Ascending aorta (tissue), 2 donors: ENCODE results near the gene PHAF1. TPM values are rescaled to one million over a fixed set of nuclear protein-coding genes. Genes with fewer than 3 reads are reported as not detected.
A peak's percentile ranks its signal among the peaks of the same experiment; 100 is the strongest.

ENCODE experiments used
- DNase-seq, 2 donors: peaks; one replicate each; pipeline ENCODE4 v3.0.0-alpha.2; 2019; ENCODE audit warnings: low spot score in 2 of 2
- H3K27ac ChIP-seq, 2 donors: fragments of 200-600 bp; sonication (generic); one replicate each; pipeline ENCODE4 v1.5.1; 2016 to 2017; ENCODE audit warnings: mild to moderate bottlenecking in 1 of 2
- H3K27me3 ChIP-seq: fragments of 200-600 bp; sonication (generic); one replicate; pipeline ENCODE4 v1.5.1; 2017
- H3K36me3 ChIP-seq, 2 donors: fragments of 200-600 bp; sonication (generic); one replicate each; pipeline ENCODE4 v1.5.1; 2016
- H3K4me1 ChIP-seq, 2 donors: fragments of 200-600 bp; sonication (generic); one replicate each; pipeline ENCODE4 v1.5.1; 2016 to 2017; ENCODE audit warnings: mild to moderate bottlenecking in 1 of 2
- H3K4me3 ChIP-seq, 2 donors: fragments of 200-600 bp; sonication (generic); one replicate each; pipeline ENCODE4 v1.5.1; 2016 to 2017; ENCODE audit warnings: mild to moderate bottlenecking in 1 of 2
- H3K9me3 ChIP-seq, 2 donors: fragments of 200-600 bp; sonication (generic); one replicate each; pipeline ENCODE4 v1.5.1; 2016
- intact Hi-C: fragments of 100-400 bp; cut with DNase I; formaldehyde crosslinking; loops from one replicate; pipeline ENCODE4 v1.15.1; 2023
- total RNA-seq: library from RNA; depleted of rRNA; stranded (reverse); fragments of >200 nt; gene quantifications from one replicate; pipeline ENCODE4 v1.1.0, GENCODE V29; 2016
- TF ChIP-seq, protein P1 (sequence below), 3 experiments: fragments of 200-600 bp in 2 of 3; fragments of 450-650 bp in 1 of 3; sonication (generic) in 2 of 3; IDR thresholded peaks; one replicate each; pipeline ENCODE4 v1.5.1; 2016 to 2019; ENCODE audit warnings: antibody characterized with exemption in 3 of 3, mild to moderate bottlenecking in 1 of 3, moderate library complexity in 1 of 3

PHAF1 gene
- total RNA-seq, 1 donor from 2014 or later, result 4.5 TPM

DNA sequence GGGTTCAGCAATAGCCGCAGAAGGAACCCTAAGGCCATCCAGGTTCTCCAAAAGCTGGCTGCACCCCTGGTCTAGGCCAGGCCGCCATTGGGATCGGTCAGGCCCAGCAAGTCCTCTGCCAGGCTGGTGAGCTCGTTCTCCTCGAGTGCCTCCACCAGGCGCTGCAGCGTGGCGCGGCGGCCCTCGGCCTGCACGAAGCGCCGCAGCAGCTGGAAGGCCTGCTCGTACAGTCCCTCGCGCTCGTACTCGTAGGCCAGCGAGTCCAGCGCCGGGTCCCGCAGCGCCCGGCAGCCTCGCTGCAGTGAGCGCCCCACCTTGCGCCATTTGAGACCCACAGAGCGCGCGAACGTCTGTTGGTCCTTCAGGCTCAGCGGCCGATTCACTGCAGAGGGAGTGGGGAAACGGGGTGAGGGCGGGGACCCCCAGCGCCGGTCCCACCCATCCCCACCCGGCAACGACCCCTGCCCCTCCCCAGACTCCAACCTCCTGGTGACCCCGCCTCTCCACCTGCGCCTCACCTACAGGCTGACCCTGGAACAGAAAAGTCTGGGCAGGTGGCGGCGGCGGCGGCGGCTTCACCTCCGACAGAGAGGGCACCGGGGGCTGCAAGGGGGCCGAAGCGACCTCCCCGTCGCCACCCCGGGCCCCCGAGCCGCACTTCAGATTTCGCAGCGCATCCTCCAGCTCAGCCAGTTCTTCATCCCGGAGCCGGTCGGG lies 45.0 kb downstream of the PHAF1 start:
- no peaks in the 10 kb centered on the region for H3K36me3 ChIP-seq
- no peak overlapping the region for H3K27ac ChIP-seq
- intact Hi-C loops, result loop anchor here (1.0 to 5.0 kb wide), 5 partner anchors 33 to 260 kb away; partner anchors contain the start of gene CBFB
- peak overlapping the region; percentile 11 to 18 for H3K4me3 ChIP-seq
- H3K27me3 ChIP-seq, result no peaks in the 10 kb centered on the region
- H3K9me3 ChIP-seq, result no peaks in the 10 kb centered on the region
- DNase-seq, result no peak
- peaks cover 6 to 19% of the 10 kb centered on the region in 2 donors for H3K4me1 ChIP-seq
- TF ChIP-seq, protein P1, sequence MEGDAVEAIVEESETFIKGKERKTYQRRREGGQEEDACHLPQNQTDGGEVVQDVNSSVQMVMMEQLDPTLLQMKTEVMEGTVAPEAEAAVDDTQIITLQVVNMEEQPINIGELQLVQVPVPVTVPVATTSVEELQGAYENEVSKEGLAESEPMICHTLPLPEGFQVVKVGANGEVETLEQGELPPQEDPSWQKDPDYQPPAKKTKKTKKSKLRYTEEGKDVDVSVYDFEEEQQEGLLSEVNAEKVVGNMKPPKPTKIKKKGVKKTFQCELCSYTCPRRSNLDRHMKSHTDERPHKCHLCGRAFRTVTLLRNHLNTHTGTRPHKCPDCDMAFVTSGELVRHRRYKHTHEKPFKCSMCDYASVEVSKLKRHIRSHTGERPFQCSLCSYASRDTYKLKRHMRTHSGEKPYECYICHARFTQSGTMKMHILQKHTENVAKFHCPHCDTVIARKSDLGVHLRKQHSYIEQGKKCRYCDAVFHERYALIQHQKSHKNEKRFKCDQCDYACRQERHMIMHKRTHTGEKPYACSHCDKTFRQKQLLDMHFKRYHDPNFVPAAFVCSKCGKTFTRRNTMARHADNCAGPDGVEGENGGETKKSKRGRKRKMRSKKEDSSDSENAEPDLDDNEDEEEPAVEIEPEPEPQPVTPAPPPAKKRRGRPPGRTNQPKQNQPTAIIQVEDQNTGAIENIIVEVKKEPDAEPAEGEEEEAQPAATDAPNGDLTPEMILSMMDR (IDR thresholded peaks at IDR 0.05), result no peak

DNA sequence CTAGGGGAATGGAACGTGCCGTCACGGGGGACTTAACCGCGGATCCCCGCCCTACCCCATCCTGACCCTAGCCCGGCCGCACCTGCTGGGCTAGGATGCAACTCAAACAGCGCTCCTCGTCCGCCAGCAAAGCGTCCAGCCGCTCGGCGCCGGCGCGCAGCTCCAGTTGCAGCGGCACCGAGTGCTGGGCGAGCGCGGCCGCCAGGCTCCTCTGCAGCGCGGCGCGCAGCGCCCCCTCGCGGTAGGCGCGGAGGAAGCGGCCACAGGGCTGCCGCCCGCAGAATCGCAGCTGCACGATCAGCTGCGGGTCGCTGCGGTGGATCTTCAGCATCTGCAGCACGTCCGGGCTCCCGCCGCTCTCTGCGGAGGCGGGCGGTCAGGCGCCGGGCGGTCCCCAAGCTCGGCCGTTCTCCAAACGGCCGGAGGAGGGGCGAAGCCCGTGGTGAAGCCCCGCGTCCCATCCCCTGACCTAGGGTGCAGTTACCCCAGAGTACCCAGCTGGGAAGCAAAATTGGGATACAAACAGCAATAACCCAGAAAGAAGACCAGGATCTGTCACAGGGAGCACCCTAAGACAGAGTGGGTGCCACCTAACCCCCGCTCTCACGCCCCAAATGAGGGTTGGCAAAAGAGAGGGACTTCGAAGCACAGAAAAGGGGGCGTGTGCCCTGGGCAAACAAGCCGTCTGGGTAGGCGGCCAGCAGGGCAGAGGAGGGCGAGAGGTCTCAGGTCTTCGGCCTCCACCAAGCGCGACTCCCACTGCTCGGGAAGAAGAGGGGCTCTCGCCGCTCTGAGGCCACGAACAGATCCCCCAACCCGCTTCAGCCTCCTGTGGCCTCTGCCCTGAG lies 45.8 kb downstream of the PHAF1 start:
- DNase-seq, result peak in 1 of 2 donors; percentile 84
- H3K9me3 ChIP-seq, result no peaks in the 10 kb centered on the region
- no peaks in the 10 kb centered on the region for H3K36me3 ChIP-seq
- TF ChIP-seq, protein P1 (IDR thresholded peaks at IDR 0.05), result peak; percentile 78 to 99 (median 88)
- H3K4me3 ChIP-seq, result peak overlapping the region; percentile 11 to 18
- no peak overlapping the region for H3K27ac ChIP-seq
- H3K27me3 ChIP-seq, result no peaks in the 10 kb centered on the region
- intact Hi-C loops, result loop anchor here (1.0 to 5.0 kb wide), 4 partner anchors 128 to 261 kb away; partner anchors contain the start of gene CBFB
- H3K4me1 ChIP-seq, result peaks cover 0 to 16% of the 10 kb centered on the region in 2 donors

DNA sequence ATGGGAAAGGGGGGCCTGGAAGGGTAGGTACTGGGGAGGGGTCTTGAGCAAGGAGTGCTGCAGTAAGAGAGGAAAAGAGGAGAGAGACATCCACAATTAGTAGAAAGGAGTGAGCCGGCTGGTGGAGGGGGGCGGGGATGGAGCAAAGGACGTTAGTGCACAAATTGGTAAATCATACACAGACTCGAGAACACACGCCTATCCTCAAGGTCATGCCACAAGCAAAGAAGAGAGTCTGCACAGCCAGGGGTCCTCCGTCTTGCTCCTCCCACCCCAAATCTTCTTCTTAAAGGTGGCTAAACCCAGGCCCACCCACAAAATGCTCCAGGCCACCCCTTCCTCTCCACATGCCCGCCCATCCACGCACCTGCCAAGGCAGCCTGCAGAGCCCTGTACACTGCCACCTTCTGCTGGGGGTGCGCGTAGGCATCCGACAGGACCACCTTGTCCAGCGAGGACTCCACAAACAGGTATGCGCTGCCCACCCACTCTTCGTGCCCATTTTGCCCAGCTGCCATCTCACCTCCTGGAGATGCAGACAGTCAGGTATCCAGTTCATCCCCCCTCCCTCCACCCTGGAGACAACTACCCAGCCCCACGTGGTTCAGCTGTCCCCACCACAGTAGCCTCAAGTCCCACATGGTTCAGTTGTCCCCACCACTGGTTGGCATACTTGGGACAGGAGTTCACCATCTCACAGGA lies 46.6 kb downstream of the PHAF1 start:
- no peaks in the 10 kb centered on the region for H3K27me3 ChIP-seq
- DNase-seq, result no peak
- intact Hi-C loops, result loop anchor here (5.0 kb wide), 2 partner anchors 129 to 159 kb away; partner anchors contain the start of gene CBFB
- no peak overlapping the region for H3K27ac ChIP-seq
- TF ChIP-seq, protein P1 (IDR thresholded peaks at IDR 0.05), result no peak
- H3K4me1 ChIP-seq, result peaks cover 0 to 18% of the 10 kb centered on the region in 2 donors
- no peaks in the 10 kb centered on the region for H3K36me3 ChIP-seq
- H3K4me3 ChIP-seq, result no peak overlapping the region
- no peaks in the 10 kb centered on the region for H3K9me3 ChIP-seq

DNA sequence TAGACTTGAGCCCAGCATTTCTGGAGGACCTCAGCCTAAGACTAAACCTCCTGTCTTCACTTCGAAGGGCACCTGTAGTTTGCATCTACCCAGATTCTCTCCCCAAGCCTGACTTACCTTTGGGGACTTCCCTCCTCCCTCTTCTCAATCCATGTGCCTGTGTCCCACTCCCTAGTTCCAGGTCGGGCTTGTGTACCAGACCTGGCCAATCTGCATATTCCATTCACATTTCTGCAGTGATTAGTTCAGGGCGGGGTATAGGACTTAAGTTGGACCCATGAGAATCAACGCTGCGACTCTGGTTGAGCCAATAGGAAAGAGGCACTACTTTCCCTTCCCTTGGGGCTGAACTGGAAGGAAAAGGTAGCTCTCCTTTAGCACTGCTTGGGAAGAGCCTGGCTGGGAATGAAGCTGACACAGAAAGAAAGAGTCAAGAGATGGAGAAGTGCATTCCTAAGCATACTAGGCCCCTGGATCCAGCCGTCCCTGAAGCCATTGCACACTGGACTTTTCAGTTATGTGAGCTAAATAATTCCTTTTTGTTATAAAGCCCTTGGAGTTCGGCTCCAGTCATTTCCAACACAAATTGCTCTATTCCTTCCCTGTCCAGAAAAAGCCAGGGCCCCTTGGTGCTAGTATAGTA lies 47.5 kb downstream of the PHAF1 start:
- no peaks in the 10 kb centered on the region for H3K27me3 ChIP-seq
- H3K27ac ChIP-seq, result no peak overlapping the region
- no peak for DNase-seq
- peaks cover 0 to 21% of the 10 kb centered on the region in 2 donors for H3K4me1 ChIP-seq
- no peaks in the 10 kb centered on the region for H3K9me3 ChIP-seq
- TF ChIP-seq, protein P1 (IDR thresholded peaks at IDR 0.05), result no peak
- intact Hi-C loops, result loop anchor here (5.0 kb wide), 2 partner anchors 130 to 160 kb away; partner anchors contain the start of gene CBFB
- no peaks in the 10 kb centered on the region for H3K36me3 ChIP-seq
- H3K4me3 ChIP-seq, result no peak overlapping the region
